GM21515 (cell line): ENCODE results near the gene NKD1.
"Not testable (repeated sequence)": the region's sequence is repeated elsewhere in the genome, so short reads cannot be mapped to it uniquely, and the experiment has no call there.

Experiments used
- ATAC-seq: cut with Tn5 transposase; IDR thresholded peaks from one replicate; pipeline ENCODE4 v1.9.1; 2021; ENCODE audit not compliant: unreplicated experiment

The NKD1 gene

DNA sequence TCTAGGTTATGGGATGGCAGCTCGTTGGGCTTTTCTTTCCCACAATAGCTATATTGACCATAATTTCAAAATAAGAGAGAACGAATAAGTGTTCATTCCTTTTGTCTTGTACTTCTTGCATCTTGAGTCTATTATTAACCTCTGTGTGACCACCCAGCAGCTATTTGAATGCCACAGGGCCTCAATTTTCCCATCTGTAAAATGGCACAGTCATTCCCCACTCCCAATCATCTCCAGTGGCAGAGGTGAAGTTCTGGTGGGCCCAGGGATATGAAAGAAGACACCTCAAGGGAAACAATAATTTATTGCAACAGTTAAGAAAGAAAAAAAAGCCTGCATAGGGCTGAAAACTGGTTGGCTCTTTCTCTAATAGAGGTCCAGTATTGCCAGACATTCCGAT lies 28.6 kb upstream of the NKD1 start:
- no peak for ATAC-seq

DNA sequence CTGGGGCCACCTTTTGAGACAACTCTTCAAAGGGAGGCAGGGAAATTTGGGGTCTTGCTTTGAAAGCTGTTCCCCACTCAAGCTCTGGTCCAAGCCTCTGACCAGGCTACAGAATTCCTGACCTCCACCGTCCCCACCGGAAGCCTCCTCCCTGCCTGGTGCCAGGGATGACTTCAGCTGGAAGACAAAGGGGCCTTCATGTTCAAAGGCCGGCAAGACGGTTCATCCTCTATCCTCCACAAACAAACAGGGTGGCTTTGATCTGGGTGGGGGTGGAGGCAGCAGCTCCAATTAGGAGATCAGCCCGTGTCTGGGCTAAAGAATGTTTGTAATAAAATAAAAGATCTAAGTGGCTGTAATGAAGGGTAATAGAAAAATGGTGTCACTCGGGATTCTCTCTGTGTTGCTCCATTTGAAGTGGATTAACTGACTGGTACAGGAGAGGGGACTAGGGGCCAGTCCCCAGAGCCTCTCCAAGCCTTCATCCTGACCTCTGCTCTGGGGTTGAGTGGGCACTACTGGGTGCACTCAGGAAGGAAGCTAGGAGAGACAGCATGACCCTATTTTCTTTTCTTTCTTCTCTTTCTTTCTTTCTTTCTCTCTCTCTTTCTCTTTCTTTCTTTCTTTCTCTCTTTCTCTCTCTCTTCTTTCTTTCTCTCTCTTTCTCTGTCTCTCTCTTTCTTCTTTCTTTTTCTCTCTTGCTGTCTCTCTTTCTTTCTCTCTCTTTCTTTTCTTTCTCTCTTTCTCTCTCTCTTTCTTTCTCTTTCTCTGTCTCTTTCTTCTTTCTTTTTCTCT lies 27.5 kb upstream of the NKD1 start:
- ATAC-seq: no peak

DNA sequence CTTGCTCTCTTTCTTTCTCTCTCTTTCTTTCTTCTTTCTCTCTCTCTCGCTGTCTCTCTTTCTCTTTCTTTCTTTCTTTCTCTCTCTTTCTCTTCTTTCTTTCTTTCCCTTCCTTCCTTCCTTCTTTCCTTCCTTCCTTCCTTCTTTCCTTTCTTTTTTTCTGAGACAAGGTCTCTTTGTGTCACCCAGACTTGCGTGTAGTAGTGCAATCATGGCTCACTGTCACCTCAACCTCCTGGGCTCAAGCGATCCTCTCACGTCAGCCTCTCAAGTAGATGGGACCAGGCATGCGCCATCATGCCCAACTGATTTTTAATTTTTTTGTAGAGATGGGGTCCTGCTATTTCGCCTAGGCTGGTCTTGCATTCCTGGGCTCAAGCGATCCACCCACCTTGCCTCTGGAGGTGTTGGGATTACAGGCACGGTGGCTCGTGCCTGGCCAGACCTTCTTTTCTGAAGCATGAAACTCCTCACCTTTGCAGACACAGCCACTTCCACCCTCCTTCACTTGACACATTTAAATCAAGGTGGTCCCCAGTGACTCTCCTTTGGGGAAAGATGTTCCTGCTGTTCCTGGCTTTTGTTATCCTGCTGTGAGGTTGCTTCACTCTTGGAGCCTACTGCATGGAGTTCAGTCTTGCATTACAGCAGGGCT lies 26.8 kb upstream of the NKD1 start:
- ATAC-seq: no peak

DNA sequence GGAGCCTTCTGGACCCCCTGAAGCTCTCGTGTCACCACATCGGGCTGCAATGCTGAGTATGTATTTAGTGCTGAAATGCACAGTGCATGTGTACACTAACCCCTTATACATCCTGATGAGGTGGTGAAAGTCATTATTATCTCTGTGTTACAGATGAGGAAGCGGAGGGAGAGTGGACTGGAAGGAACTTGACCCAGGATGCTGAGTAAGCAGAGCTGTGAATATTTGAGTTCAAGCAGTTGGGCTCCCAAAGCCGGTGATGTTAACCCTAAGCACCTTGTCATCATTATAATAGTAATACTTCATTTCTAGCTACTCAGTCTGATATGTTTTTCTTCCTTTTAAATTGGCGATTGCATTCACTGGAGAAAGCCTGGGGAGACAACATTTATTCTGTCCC lies 25.9 kb upstream of the NKD1 start:
- ATAC-seq: no peak

DNA sequence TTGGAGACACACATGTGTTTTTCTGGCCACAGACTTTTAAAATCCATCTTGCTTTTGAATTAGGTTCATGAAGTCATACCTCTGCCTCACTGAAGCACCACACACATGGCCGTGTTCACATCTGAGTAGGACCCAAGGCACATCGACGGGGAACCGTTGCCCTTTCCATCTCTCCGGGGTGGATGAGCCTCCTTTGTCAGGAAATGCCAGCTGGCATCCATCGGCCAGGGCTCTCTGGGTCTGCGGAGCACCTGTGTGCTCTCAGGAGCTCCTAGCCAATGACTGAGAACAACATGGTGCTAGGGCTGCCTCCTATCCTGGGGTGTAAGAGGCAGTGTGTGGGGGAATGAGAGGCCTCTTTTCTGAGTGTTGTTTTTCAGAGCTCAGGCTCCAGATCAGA lies 24.5 kb upstream of the NKD1 start:
- ATAC-seq: no peak

DNA sequence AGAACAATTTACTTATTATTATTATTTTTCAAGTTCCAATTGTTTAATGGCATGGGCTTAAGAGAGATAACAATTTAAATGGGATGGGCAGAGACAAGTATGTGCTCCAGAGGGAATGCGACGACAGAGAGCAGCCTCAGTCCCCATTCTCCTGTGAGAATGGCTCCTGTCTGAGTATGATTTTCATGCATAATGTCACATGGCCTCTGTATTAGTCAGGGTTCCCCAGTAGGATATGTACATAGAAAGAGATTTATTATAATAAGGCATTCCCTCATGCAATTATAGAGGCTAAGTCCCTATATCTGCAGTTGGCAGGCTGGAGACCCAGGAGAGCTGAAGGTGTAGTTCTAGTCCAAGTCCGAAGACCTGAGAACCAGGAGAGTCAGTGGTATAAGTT lies 22.9 kb upstream of the NKD1 start:
- ATAC-seq: no peak

DNA sequence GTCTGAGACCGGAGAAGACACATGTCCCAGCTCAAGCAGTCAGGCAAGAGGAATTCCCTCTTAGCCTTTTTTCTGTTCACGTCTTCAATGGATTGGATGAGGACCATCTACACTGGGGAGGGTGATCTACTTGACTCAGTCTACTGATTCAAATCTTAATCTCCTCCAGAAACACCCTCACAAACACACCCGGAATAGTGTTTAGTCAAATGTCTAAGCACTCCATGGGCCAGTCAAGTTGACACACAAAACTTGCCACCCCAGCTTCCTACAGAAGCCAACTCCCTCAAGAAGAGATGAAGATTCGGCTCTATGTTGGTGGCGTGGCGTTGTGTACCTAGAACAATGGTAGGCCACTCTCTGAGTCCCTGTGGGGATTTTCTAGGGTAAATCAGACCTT lies 22.5 kb upstream of the NKD1 start:
- no peak for ATAC-seq

DNA sequence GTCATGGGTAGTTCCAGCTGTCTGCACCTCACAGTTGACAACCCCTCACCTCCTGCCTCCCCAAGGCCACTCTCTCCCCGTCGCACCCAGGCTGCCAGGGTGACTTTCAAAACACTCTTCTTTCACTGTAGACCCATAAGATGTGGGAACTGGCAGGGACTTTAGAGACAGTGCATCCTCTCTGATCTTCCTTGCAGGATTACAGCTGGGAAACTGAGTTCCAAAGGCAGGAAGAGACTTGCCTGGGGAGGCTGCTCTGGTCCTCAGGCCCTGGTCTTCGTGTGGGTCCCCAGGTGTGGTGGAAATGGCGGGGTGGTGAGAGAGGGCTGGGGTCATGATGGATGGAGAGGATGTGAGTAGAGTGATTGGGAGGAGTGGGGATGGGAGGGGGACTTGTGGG lies 21.9 kb upstream of the NKD1 start:
- no peak for ATAC-seq

DNA sequence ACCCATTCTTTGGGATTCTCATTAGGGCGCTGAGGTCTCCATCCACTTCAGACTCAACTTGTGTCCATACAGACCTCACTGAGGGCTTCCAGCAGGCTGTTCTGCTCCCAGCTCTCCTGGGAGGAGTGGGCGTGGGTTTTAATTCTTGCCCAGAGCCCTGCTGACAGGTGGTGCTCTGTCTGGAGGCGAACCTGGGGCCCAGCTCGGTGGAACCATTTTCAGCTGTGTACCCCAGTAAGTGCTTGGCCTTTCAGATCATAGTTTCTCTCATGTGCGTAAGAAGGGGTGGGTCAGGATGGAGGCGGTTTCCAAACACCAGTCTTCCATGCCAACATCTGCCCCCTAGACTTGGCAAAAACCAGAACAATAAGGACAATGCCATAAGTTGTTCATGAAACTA lies 21.4 kb upstream of the NKD1 start:
- no peak for ATAC-seq

DNA sequence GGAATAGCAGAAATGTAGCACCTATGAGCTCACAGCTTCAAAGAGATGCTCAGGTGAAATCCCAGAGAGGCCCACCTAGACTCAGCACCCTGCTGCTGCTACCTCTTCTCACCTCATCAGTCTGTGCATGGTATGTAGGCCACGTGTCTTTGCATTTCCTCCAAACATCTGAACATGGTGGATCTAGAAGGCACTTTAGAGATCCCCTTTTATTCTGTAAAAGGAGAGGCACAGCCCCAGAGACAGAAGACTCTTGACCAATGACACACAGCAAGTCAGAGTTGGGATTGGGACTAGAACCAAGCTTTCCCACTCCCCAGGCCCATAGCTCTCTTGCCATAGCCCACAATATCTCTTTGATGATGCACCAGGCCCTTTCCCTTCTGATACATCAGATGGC lies 19.4 kb upstream of the NKD1 start:
- no peak for ATAC-seq

DNA sequence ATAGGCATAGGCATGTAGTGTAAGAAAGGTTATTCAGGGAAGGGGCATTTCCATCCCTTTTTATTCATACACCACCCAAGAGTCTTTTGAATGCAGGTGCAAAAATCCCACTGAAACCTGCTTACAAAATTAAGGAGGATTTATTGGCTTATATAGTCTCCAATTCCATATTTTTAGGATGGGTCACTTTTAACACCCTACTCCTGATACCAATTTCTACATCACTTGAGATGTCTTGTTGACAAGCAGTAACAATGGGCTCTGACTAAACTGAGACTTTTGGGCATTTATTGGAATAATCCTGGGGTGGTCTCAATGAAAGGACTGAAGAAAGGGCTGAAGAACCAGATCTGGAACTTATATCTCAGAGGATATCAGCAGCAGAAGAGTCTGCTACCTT lies 18.9 kb upstream of the NKD1 start:
- no peak for ATAC-seq

DNA sequence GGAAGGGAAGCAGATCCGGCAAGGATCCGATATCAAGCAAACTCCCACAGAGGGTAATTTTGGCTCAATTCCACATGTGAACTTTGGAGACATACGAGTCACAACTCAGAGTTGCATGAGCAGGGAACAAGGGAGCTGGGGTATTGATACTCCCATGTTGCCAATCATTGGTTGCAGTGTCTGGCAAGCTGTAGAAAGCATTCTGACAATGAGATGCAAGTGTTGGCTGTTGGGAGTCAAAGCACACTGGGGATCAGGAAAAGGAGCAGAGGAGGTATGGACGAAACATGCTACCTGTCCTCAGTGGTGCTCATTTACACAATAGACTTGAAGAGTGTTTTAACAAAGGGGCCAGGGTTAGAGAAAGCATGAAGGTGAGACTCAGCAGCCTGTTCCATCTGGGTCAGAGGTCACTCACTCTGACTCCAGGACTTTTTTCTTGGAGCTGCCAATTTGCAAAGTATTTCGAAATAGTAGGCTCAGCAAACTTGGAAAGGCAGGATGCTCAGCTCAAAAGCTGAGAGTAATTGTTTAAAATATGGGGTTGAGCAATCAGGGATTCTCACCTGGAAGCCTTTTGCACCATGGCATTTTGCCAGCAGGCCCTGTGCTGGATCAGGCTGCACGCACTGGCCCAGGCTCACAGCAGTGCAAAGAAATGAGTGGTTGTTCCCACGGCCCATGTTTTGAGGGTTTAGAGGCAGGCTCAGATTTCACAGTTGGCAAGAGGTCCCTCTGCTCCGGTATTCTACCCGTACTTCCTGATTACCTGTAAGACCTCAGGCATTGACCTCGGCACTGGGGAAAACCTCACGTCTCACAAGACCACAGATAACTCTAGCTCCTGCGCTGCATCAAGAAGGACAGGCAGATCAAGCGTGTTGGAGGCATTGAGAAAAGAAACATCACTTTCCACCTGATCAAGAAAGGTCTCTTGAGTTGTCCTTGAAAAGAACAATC lies 17.6 kb upstream of the NKD1 start:
- no peak for ATAC-seq

DNA sequence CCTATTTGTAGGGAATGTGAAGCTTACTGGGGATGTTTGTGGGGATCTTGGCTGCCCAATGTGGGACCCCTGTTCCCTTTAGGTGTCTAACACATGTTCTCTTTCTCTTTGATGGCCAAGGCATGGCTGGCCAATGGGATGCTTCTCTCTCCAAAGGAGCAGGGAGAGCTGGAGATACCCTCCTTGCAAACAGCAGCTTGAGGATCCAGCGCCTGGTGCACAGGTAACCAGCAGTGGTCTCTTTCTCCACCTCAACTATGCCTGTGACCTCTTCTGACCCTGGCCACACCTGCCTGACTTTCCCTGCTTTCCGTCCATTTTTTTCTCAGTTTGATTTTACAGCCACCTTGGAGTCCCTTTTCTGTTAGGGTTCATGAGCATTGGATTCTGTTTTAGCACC lies 16.8 kb upstream of the NKD1 start:
- ATAC-seq: no peak

DNA sequence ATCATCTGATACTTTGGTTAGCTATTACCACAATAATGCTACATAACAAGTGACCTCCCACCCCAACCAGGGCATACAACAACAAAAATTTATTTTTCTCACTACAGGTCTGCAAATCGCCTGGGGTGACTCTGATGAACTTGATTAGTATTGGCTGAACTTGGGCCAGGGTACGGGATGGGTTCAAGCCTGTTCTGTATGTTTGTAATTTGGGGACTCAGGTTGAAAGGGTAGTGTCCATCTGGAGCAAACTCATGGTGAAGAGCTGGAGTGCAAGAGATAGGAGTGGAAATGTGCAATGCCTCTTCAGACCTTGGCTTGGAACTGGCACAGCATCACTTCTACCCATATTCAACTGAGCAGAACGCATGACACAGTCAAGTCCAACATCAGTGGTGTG lies 16.3 kb upstream of the NKD1 start:
- ATAC-seq: no peak

DNA sequence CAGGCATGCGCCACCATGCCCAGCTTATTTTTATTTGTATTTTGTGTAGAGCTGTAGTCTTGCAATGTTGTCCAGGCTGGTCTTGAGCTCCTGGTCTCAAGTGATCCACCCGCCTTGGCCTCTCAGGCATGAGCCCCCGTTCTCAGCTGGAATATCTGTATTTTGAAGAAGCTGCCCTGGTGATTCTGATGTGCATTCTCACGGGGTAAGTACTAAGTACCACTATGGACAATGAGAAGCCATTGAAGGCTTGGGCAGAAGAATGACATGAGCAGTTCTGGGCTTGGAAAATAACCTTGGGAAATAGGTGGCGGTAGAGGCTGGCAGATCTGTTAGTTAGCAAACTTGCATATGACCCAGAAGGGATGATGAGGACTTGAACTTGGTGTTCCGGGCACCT lies 15.6 kb upstream of the NKD1 start:
- ATAC-seq: no peak

DNA sequence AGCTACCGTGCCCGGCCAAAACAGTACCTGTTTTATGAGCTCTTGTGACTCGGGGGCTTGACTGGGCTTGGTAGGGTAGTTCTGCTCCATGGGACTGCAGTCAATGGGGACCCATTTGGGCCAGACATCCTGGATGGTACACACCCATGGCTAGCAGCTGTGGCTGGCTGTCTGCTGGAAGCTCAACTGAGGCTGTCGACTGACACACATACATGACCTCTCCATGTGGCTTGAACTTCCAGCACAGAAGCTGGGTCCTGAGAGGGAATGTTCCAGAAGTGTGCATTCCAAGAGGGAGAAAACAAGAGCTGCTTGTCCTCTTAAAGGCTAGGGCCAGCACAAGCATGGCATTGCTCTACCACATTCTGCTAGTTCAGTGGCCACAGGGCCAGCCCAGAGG lies 14.9 kb upstream of the NKD1 start:
- ATAC-seq: no peak

DNA sequence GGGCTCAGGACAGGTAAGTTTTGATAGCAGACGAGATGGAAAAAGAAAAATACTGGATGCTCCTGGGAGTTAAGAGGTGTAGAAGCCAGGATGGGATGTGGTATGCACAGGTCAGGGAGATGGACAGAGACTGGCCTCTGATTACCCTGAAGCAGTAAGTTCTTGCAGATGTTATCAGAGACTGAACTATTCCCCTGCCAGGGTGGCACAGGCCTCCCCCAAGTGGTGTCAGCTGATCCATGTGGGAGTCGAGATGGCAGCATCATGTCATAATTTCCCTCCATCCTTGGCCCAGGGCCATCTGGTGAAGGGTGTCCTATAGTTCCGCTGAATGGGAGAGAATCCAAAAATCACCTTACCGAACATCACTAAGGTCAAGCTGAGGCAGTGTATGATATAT lies 14.1 kb upstream of the NKD1 start:
- ATAC-seq: no peak

DNA sequence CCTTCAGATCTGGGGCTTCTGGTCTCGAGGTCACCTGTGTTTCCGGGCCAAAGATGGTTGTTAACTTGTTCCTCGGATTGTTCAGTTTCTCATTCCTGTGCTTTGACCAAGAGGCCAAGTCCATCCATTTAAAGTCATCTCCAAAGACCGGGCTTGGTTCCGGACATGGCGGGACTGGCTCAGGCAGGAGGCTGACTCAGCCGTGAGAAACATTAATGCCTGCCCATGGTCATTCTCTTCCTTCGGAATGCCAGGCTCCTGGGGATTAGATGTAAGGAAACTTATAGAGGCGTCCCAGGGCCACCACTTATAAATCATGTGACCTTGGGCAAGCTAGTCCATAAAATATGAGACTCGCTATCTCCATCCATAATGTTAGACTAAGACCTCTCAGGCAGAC lies 13.6 kb upstream of the NKD1 start:
- ATAC-seq: no peak

DNA sequence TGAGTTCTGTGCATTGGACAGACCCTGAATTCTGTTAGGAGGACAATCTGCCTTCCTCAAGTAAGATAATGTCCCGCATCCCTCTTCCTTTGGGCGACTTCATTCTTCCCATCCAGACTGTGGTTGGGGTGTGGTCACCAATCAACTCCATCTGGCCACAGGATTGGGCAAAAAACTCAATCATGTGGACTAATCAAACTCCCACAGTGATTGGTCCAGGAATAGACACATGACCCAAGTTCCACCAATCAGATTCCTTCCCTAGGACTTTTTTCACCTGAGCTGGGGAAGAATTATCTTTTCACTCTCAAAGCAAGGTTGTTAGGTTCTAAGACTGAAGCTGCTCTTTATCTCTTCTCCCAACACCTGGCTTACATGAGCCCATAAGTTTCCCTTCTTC lies 13.2 kb upstream of the NKD1 start:
- ATAC-seq: no peak

DNA sequence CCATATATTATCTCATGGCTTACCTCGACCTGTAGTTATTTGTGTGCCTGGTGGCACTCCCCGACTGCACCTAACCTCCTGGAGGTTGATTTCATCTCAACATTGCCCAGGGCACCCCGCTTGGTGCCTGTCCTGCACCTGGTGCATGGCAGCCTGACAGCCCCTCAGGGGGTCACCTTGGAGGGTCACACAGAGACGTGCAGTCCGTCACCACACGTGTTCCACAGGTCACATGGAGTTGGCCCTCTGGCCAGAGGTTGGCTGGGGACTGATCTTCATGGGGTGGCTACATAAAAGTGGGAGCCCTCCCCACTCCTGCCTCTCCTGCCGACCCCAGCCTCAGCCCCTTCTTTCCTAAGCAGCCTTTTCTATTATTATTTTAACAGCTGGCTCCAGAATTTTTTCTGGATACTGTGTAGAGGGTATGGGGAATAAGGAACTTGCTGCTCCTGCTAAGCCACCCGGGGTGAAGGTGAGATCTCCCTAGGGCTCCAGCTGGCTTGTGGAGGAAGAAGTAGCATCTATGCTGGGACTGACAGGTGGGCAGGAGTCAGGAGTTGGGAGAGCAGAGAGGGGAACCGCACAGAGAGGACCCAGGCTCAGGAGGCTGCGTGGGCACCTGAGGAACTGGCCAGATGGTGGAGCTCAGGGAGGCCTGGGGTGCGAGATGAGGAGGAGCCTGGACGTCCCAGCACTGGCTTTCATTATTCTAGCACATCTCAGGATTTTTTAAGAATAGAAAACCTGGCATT lies 12.5 kb upstream of the NKD1 start:
- ATAC-seq: no peak

DNA sequence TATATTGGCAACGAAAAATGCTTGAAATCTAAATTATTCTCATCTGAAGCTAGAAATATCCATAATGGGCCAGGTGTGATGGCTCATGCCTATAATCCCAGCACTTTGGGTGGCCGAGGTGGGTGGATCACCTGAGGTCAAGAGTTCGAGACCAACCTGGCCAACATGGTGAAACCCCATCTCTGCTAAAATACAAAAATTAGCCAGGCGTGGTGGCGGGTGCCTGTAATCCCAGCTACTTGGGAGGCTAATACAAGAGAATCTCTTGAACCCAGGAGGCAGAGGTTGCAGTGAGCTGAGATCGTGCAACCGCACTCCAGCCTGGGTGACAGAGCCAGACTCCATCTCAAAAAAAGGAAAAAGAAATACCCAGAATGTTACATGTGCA lies 11.9 kb upstream of the NKD1 start:
- not testable (repeated sequence) for ATAC-seq
